ENCODE results near the gene SAP30BP.

- TF ChIP-seq CTCF (IDR thresholded peaks at IDR 0.05; ENCODE audit: low read depth, low read length, missing input control) (no peak), REST (IDR thresholded peaks at IDR 0.05) (no peak), MAX (IDR thresholded peaks at IDR 0.05) (no peak), JUND (IDR thresholded peaks at IDR 0.05) (no peak), TAF1 (conservative IDR thresholded peaks at IDR 0.05) (no peak)
- TF ChIP-seq, protein P1, sequence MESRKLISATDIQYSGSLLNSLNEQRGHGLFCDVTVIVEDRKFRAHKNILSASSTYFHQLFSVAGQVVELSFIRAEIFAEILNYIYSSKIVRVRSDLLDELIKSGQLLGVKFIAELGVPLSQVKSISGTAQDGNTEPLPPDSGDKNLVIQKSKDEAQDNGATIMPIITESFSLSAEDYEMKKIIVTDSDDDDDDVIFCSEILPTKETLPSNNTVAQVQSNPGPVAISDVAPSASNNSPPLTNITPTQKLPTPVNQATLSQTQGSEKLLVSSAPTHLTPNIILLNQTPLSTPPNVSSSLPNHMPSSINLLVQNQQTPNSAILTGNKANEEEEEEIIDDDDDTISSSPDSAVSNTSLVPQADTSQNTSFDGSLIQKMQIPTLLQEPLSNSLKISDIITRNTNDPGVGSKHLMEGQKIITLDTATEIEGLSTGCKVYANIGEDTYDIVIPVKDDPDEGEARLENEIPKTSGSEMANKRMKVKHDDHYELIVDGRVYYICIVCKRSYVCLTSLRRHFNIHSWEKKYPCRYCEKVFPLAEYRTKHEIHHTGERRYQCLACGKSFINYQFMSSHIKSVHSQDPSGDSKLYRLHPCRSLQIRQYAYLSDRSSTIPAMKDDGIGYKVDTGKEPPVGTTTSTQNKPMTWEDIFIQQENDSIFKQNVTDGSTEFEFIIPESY (IDR thresholded peaks at IDR 0.05): no peak
These were observed 43.1 kb upstream of the SAP30BP start for GRCh38 chr17:75624021-75624420.
